Measurements from ENCODE around the gene GPAM. TPM values are rescaled to one million over a fixed set of nuclear protein-coding genes. Genes with fewer than 3 reads are reported as not detected.

Gene GPAM
- total RNA-seq, 1 experiment from 2014 or later: 12.2 TPM

- ChIA-PET POLR2A (no interaction called here), CTCF (interaction anchor here (5.1 kb wide), 1 partner anchor 12 kb away, joined by 47 read pairs; no protein-coding TSS in a partner anchor)
- peaks cover 11% of the 10 kb centered on the region for H3K4me1 Mint-ChIP-seq
- no peak overlapping the region for H3K4me3 Mint-ChIP-seq
- no peak for TF ChIP-seq NR3C1 (CRISPR knock-in tag; conservative IDR thresholded peaks at IDR 0.05; ENCODE audit: low read depth)
- TF ChIP-seq USF2 (CRISPR knock-in tag; IDR thresholded peaks at IDR 0.05): no peak
- no peak for TF ChIP-seq MLX (CRISPR knock-in tag; IDR thresholded peaks at IDR 0.05)
- TF ChIP-seq ZNF121 (CRISPR knock-in tag; IDR thresholded peaks at IDR 0.05): no peak
- no peak for TF ChIP-seq JUN (CRISPR knock-in tag; IDR thresholded peaks at IDR 0.05)
- no peak for TF ChIP-seq GTF2I (CRISPR knock-in tag; conservative IDR thresholded peaks at IDR 0.05)
- no peak for TF ChIP-seq E2F1 (CRISPR knock-in tag; IDR thresholded peaks at IDR 0.05)
- TF ChIP-seq EMX1 (CRISPR knock-in tag; IDR thresholded peaks at IDR 0.05): no peak
- TF ChIP-seq E2F4 (CRISPR knock-in tag; IDR thresholded peaks at IDR 0.05; ENCODE audit: borderline replicate concordance, low read depth): no peak
- H3K36me3 Mint-ChIP-seq: no peaks in the 10 kb centered on the region
- ATAC-seq: no peak
- no peaks in the 10 kb centered on the region for H3K9me3 Mint-ChIP-seq
- no peak overlapping the region for H3K27ac Mint-ChIP-seq
- no peak for DNase-seq (ENCODE audit: low spot score)
- no peaks in the 10 kb centered on the region for H3K27me3 Mint-ChIP-seq (ENCODE audit: low read depth)
These were observed 57.4 kb downstream of the GPAM start for GRCh38 chr10:112126172-112126571.

- POLR2A ChIA-PET: no interaction called here
- no peak for ATAC-seq
- Mint-ChIP-seq H3K27ac (no peak overlapping the region), H3K4me1 (peaks cover 4% of the 10 kb centered on the region), H3K9me3 (no peaks in the 10 kb centered on the region), H3K27me3 (ENCODE audit: low read depth) (no peaks in the 10 kb centered on the region), H3K36me3 (no peaks in the 10 kb centered on the region), H3K4me3 (no peak overlapping the region)
- no peak for DNase-seq (ENCODE audit: low spot score)
- CTCF ChIA-PET: interaction anchor here (4.2 kb wide), 1 partner anchor 12 kb away, joined by 26 read pairs; no protein-coding TSS in a partner anchor
- TF ChIP-seq SP1 (CRISPR knock-in tag; conservative IDR thresholded peaks at IDR 0.05): no peak
- TF ChIP-seq NR1H2 (CRISPR knock-in tag; IDR thresholded peaks at IDR 0.05): no peak
- no peak for TF ChIP-seq OVOL2 (CRISPR knock-in tag; IDR thresholded peaks at IDR 0.05; ENCODE audit: borderline replicate concordance)
- TF ChIP-seq RELA (CRISPR knock-in tag; IDR thresholded peaks at IDR 0.05; ENCODE audit: borderline replicate concordance): no peak
- no peak for TF ChIP-seq ZNF138 (CRISPR knock-in tag; conservative IDR thresholded peaks at IDR 0.05)
- no peak for TF ChIP-seq ZNF532 (CRISPR knock-in tag; IDR thresholded peaks at IDR 0.05; ENCODE audit: borderline replicate concordance)
- no peak for TF ChIP-seq ZNF416 (CRISPR knock-in tag; IDR thresholded peaks at IDR 0.05)
- no peak for TF ChIP-seq NR2C2 (CRISPR knock-in tag; IDR thresholded peaks at IDR 0.05)
- no peak for TF ChIP-seq ZNF396 (CRISPR knock-in tag; IDR thresholded peaks at IDR 0.05; ENCODE audit: borderline replicate concordance)
- no peak for TF ChIP-seq HMGA2 (CRISPR knock-in tag; IDR thresholded peaks at IDR 0.05)
- no peak for TF ChIP-seq AR (CRISPR knock-in tag; IDR thresholded peaks at IDR 0.05)
- TF ChIP-seq USF1 (CRISPR knock-in tag; IDR thresholded peaks at IDR 0.05): no peak
- TF ChIP-seq TEAD1 (CRISPR knock-in tag; IDR thresholded peaks at IDR 0.05): no peak
These were observed 58.7 kb downstream of the GPAM start for GRCh38 chr10:112124866-112125265.

Measured in WTC11 (cell line).